Superior temporal gyrus (tissue), 1 donor: ENCODE measurements around the gene JAKMIP3.
"Not testable (repeated sequence)": the region's sequence is repeated elsewhere in the genome, so short reads cannot be mapped to it uniquely, and the experiment has no call there.

Experiments used
- DNase-seq: peaks from one replicate; pipeline ENCODE4 v3.0.0-alpha.2; 2016; ENCODE audit errors: extremely low spot score

The JAKMIP3 gene

GRCh38 chr10:132064082-132064755 lies 1.5 kb upstream of the JAKMIP3 start:
- peak; percentile 87 for DNase-seq

GRCh38 chr10:132064771-132065437 lies 842 bp upstream of the JAKMIP3 start:
- DNase-seq = no peak

DNA sequence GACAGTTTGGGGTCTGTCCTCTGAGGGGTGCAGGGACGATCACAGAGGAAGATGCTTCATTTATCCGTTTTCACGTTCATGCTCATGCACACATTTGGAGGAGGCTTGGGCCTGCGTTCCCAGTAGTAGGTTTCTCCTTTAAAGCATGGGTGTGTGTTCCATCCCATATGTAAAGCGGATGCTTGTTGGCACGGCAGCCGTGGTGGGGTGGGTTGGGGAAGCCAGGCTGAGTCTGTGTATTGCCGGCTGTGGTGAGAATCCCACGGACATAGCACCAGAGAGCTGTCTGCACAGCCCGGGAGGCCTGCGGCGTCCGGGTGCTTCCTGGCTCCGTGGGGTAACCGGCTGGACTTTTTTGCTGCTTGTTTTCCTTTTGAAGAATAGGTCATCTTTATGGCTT lies 440 bp downstream of the JAKMIP3 start:
- DNase-seq = no peak

- DNase-seq = no peak
These were observed 1.1 kb downstream of the JAKMIP3 start for GRCh38 chr10:132066812-132067211.

DNA sequence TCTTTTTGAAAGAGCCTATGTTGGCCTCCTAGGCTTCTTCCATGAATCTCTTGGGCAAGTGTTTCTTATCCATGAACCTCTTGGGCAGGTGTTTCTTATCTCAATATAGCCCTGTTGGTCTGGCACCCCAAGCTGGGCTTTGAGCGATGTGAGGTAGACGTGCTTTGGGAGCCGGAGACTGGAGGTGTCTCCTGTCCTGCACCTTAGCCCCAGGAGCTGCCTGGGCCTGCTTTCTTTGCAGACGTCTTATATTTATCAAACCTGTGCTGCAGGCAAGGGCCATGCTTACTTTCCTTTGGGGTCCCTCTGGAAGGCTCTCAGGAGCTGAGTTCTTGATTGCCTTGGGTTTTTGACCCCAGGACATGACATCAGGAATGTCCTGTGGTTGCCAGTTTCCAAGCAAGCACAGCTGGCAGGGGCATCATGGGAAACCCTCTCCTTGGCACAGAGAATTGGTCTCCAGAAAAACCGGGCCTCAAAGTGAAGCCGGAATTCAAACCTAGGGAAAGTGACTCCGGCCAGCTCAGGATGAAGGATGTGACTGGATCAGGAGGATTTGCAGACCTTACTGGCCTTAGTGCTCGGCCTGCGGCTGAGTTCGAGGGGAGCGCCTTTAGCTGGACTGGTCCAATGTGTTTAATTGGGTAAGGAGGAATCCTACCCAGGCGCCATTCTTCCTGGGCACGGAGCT lies 2.8 kb downstream of the JAKMIP3 start:
- DNase-seq = no peak

- DNase-seq = no peak
These were observed 3.5 kb downstream of the JAKMIP3 start for GRCh38 chr10:132069122-132069848.

DNA sequence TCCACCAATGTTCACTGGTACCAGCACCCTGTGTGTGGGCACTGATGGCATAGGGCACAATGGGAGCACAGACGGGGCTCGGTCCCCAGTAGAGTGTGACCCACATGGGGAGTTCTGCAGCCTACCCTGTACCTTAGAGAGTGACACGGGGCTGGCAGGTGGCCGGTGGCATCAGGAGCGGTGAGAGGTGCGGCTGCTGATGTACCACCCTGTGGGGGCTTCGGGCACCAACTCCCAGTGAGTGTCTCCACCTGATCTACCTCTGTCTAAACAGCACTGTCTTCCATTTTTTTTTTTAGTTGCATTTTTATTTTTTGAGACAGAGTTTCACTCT lies 4.1 kb downstream of the JAKMIP3 start:
- no peak for DNase-seq

GRCh38 chr10:132070724-132071123 lies 5.0 kb downstream of the JAKMIP3 start:
- DNase-seq = no peak

DNA sequence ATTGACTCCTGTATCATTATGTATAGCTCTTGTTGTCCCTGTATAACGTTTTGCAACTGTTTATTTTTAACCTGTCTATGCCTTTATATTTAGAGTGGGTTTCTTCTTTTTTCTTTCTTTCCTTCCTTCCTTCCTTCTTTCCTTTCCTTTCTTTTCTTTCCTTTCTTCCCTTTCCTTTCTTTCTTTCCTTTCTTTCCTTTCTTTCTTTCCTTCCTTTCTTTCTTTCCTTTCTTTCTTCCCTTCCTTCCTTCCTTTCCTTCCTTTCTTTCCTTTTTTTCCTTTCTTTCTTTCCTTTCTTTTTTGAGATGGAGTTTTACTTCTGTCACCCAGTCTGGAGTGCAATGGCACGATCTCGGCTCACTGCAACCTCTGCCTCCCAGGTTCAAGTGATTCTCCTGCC lies 5.9 kb downstream of the JAKMIP3 start:
- DNase-seq = no peak

GRCh38 chr10:132075909-132076577 lies 10.3 kb downstream of the JAKMIP3 start:
- no peak for DNase-seq

DNA sequence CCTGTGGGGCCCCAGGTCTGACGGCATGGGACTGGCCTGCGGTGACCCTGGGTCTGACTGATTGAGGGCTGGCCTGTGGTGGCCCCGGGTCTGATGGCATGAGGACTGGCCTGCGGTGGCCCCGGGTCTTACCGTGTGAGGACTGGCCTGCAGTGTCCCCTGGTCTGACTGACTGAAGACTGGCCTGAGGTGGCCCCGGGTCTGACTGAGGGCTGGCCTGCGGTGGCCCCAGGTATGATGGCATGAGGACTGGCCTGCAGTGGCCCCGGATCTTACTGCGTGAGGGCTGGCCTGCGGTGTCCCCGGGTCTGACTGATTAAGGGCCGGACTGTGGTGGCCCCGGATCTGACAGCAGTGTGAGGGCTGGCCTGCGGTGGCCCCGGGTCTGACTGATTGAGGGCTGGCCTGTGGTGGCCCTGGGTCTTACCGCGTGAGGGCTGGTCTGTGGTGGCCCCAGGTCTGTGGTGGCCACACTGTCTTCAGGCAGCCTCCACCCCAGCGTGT lies 10.9 kb downstream of the JAKMIP3 start:
- no peak for DNase-seq

DNA sequence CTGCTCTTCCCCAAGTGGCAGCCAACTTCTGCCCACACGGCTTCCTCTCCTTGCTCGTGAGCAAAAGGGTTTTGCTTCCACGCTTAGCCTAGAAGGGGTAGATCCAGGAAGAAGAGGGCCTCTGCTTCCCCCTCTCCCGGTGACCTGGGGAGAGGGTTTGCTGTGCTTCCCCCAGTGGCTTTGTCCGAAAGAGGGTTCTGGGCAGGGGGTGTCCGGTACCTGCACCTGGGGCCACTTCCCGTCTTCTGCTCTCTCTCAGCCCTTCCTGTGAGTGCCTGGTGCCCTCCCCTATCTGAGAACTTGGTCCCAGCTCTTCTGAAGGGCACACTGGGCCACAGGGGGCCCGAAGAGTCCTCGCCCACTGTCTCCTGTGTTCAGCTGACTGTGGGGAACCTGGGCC lies 11.3 kb downstream of the JAKMIP3 start:
- no peak for DNase-seq

DNA sequence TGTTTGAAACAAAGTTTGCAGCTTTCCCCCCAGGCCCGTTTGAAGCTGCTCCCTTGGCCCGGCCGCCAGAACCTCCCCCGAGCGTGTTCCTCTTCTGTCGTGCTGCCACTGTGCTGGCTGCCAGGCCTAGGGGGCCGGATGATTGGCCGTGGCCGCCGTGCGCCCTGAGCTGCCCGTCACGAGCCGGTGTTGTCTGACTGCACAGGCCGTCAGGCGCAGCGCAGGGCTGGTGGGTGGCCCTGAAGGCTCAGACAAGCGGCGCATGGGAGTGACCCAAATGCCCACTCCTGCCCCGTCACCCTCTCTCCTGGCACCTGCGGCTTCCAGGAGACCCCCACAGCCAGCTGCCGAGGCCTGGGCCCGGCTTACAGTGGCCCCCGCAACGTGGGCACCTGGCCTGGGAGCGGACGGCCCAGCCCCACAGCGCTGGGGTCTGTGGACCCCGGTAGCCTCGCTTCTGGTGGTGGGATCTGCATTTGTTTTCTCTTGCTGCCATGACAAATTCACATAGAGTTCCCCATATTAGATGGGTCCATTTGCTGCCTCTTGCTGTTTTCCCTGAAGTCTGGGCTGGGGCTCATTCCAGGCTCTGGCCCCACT lies 13.1 kb downstream of the JAKMIP3 start:
- peak; percentile 20 for DNase-seq

GRCh38 chr10:132084384-132084783 lies 18.6 kb downstream of the JAKMIP3 start:
- not testable (repeated sequence) for DNase-seq

DNA sequence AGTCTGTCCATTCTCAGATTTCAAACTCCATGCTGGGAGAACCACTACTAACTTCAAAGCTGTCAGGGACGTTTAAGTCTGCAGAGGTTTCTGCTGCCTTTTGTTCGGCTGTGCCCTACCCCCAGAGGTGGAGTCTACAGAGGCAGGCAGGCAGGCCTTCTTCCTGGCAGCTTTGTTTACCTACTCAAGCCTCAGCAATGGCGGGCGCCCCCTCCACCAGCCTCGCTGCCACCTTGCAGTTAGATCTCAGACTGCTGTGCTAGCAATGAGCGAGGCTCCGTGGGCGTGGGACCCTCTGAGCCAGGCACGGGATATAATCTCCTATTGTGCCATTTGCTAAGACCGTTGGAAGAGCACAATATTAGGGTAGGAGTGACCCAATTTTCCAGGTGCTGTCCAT lies 27.5 kb downstream of the JAKMIP3 start:
- DNase-seq = not testable (repeated sequence)

GRCh38 chr10:132094581-132095234 lies 29.0 kb downstream of the JAKMIP3 start:
- no peak for DNase-seq

GRCh38 chr10:132095403-132096113 lies 29.8 kb downstream of the JAKMIP3 start:
- no peak for DNase-seq

GRCh38 chr10:132096223-132096622 lies 30.5 kb downstream of the JAKMIP3 start:
- DNase-seq = no peak

- no peak for DNase-seq
These were observed 31.2 kb downstream of the JAKMIP3 start for GRCh38 chr10:132096863-132097478.
